Left ventricle myocardium inferior (tissue), 1 donor: ENCODE results near the gene BPIFA3. TPM values are rescaled to one million over a fixed set of nuclear protein-coding genes. Genes with fewer than 3 reads are reported as not detected.

ENCODE experiments used
- DNase-seq: peaks from one replicate; pipeline ENCODE4 v3.0.0-alpha.2; 2020
- H3K27ac ChIP-seq: fragments of 200-600 bp; replicated peaks from 2 replicates; pipeline ENCODE4 v1.8.0; 2021
- H3K27me3 ChIP-seq: fragments of 200-600 bp; 2 replicates; pipeline ENCODE4 v1.8.0; 2021; ENCODE audit warnings: low read depth
- H3K36me3 ChIP-seq: fragments of 200-600 bp; 2 replicates; pipeline ENCODE4 v1.8.0; 2021
- H3K4me1 ChIP-seq: fragments of 200-600 bp; 2 replicates; pipeline ENCODE4 v1.8.0; 2021
- H3K4me3 ChIP-seq: fragments of 200-600 bp; 2 replicates; pipeline ENCODE4 v1.8.0; 2021; ENCODE audit warnings: mild to moderate bottlenecking, moderate library complexity
- H3K9me3 ChIP-seq: fragments of 200-600 bp; replicated peaks from 2 replicates; pipeline ENCODE4 v1.8.0; 2021
- intact Hi-C: fragments of 100-400 bp; cut with micrococcal nuclease; formaldehyde crosslinking; loops from one replicate; pipeline ENCODE4 v1.11.0; 2022
- total RNA-seq: library from RNA; stranded (reverse); fragmentation: NEBNext Ultra II Directional; extraction: Animal tissue kit (Norgen Biotek cat#: 25700); gene quantifications from one replicate; pipeline ENCODE4 v1.2.1, GENCODE V29; 2021
- TF ChIP-seq, protein P1 (sequence below): fragments of 200-600 bp; IDR thresholded peaks from 2 replicates; pipeline ENCODE4 v1.8.0; 2021; ENCODE audit warnings: antibody characterized with exemption, mild to moderate bottlenecking, borderline replicate concordance
- donor health status: DM: no; HTN: yes; CAD: no; lungs with severe emphysema.

The BPIFA3 gene
- total RNA-seq, 1 donor from 2014 or later: not detected

DNA sequence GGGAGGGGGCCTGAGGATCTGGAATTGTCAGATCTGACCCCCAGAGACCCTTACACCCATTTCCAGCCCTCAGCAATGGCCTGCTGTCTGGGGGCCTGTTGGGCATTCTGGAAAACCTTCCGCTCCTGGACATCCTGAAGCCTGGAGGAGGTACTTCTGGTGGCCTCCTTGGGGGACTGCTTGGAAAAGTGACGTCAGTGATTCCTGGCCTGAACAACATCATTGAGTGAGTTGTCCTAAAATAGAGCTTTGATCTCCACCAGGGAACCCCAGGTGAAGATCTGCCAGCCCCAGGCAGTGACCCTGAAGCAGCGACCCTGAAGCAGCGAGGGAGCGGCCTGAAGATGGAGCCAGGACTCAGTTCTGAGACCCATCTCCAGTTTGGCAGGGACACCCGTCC is 20.8 kb downstream of the BPIFA3 start:
- Histone ChIP-seq H3K27me3 (peaks cover 66% of the 10 kb centered on the region), H3K36me3 (no peaks in the 10 kb centered on the region), H3K4me3 (no peak overlapping the region), H3K9me3 (no peaks in the 10 kb centered on the region), H3K4me1 (no peaks in the 10 kb centered on the region), H3K27ac (no peak overlapping the region)
- intact Hi-C loops: no loop called here
- no peak for DNase-seq
- TF ChIP-seq, protein P1, sequence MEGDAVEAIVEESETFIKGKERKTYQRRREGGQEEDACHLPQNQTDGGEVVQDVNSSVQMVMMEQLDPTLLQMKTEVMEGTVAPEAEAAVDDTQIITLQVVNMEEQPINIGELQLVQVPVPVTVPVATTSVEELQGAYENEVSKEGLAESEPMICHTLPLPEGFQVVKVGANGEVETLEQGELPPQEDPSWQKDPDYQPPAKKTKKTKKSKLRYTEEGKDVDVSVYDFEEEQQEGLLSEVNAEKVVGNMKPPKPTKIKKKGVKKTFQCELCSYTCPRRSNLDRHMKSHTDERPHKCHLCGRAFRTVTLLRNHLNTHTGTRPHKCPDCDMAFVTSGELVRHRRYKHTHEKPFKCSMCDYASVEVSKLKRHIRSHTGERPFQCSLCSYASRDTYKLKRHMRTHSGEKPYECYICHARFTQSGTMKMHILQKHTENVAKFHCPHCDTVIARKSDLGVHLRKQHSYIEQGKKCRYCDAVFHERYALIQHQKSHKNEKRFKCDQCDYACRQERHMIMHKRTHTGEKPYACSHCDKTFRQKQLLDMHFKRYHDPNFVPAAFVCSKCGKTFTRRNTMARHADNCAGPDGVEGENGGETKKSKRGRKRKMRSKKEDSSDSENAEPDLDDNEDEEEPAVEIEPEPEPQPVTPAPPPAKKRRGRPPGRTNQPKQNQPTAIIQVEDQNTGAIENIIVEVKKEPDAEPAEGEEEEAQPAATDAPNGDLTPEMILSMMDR: no peak

GRCh38 chr20:33239418-33239817 is 22.3 kb downstream of the BPIFA3 start:
- H3K4me1 ChIP-seq: no peaks in the 10 kb centered on the region
- no peak overlapping the region for H3K27ac ChIP-seq
- intact Hi-C loops: no loop called here
- no peak for DNase-seq
- H3K9me3 ChIP-seq: no peaks in the 10 kb centered on the region
- TF ChIP-seq, protein P1: no peak
- H3K27me3 ChIP-seq: peaks cover 52% of the 10 kb centered on the region
- H3K4me3 ChIP-seq: no peak overlapping the region
- no peaks in the 10 kb centered on the region for H3K36me3 ChIP-seq

DNA sequence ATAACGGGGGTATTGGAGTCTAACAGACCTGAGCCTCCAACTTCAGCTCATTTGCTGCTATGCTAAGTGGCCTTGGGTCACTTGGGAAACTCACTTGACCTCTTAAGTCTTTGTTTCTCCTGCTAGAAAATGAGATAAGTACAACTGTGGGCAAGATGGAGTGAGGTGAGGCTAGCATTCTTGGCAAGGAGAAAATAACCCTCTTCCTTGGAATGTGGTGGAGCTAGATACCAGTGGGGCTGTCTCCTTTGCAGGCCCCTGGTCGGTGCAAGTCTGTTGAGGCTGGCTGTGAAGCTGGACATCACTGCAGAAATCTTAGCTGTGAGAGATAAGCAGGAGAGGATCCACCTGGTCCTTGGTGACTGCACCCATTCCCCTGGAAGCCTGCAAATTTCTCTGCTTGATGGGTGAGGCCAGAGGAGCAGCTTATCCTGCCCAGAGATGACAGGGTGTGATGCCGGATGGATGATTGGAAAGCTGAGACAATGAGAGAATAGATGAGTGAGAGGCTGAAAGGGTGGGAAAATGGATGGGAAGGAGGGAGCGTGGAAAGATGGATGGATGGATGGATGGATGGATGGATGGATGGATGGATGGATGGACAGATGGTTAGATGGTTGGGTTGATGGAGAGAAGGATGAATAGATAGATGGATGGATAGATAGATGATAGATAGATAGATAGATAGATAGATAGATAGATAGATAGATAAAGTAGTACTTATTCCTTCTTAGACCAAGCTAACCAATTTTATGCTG is 23.0 kb downstream of the BPIFA3 start:
- H3K4me1 ChIP-seq: no peaks in the 10 kb centered on the region
- H3K27ac ChIP-seq: no peak overlapping the region
- no peak overlapping the region for H3K4me3 ChIP-seq
- DNase-seq: no peak
- TF ChIP-seq, protein P1: no peak
- H3K27me3 ChIP-seq: peaks cover 45% of the 10 kb centered on the region
- no peaks in the 10 kb centered on the region for H3K36me3 ChIP-seq
- no peaks in the 10 kb centered on the region for H3K9me3 ChIP-seq
- intact Hi-C loops: no loop called here

GRCh38 chr20:33240923-33241322 is 23.8 kb downstream of the BPIFA3 start:
- intact Hi-C loops: no loop called here
- Histone ChIP-seq H3K4me3 (no peak overlapping the region), H3K27ac (no peak overlapping the region), H3K4me1 (no peaks in the 10 kb centered on the region), H3K9me3 (no peaks in the 10 kb centered on the region), H3K27me3 (peaks cover 37% of the 10 kb centered on the region), H3K36me3 (no peaks in the 10 kb centered on the region)
- TF ChIP-seq, protein P1: no peak
- DNase-seq: no peak

- intact Hi-C loops: no loop called here
- H3K27ac ChIP-seq: no peak overlapping the region
- H3K36me3 ChIP-seq: no peaks in the 10 kb centered on the region
- TF ChIP-seq, protein P1: no peak
- H3K27me3 ChIP-seq: peaks cover 21% of the 10 kb centered on the region
- H3K4me1 ChIP-seq: no peaks in the 10 kb centered on the region
- DNase-seq: no peak
- H3K4me3 ChIP-seq: no peak overlapping the region
- no peaks in the 10 kb centered on the region for H3K9me3 ChIP-seq
These were observed 25.4 kb downstream of the BPIFA3 start for GRCh38 chr20:33242319-33243100.
